GM21825 (cell line): ENCODE results near the gene CD69.

ENCODE experiments used
- ATAC-seq: cut with Tn5 transposase; IDR thresholded peaks from one replicate; pipeline ENCODE4 v1.9.1; 2021; ENCODE audit warnings: mild to moderate bottlenecking, moderate library complexity; ENCODE audit not compliant: unreplicated experiment

CD69 gene

GRCh38 chr12:9782547-9783382 is 22.1 kb upstream of the CD69 start:
- ATAC-seq, result no peak

GRCh38 chr12:9781360-9781759 is 20.7 kb upstream of the CD69 start:
- no peak for ATAC-seq

GRCh38 chr12:9779209-9779608 is 18.5 kb upstream of the CD69 start:
- ATAC-seq, result no peak

GRCh38 chr12:9776781-9777180 is 16.1 kb upstream of the CD69 start:
- ATAC-seq, result no peak

GRCh38 chr12:9773216-9773877 is 12.6 kb upstream of the CD69 start:
- no peak for ATAC-seq

- ATAC-seq, result no peak
Observed at GRCh38 chr12:9763025-9763424, 2.3 kb upstream of the CD69 start.

- ATAC-seq, result no peak
Observed at GRCh38 chr12:9762369-9762768, 1.7 kb upstream of the CD69 start.

GRCh38 chr12:9761419-9761781 is 699 bp upstream of the CD69 start:
- ATAC-seq, result no peak

GRCh38 chr12:9760120-9760519 is 581 bp downstream of the CD69 start:
- ATAC-seq, result no peak

GRCh38 chr12:9759694-9760093 is 1.0 kb downstream of the CD69 start:
- ATAC-seq, result no peak

GRCh38 chr12:9758119-9758518 is 2.6 kb downstream of the CD69 start:
- no peak for ATAC-seq

GRCh38 chr12:9757433-9758025 is 3.2 kb downstream of the CD69 start:
- no peak for ATAC-seq

- ATAC-seq, result no peak
Observed at GRCh38 chr12:9756706-9757105, 4.0 kb downstream of the CD69 start.

- no peak for ATAC-seq
Observed at GRCh38 chr12:9756170-9756569, 4.5 kb downstream of the CD69 start.

GRCh38 chr12:9755567-9755966 is 5.1 kb downstream of the CD69 start:
- no peak for ATAC-seq

GRCh38 chr12:9755035-9755434 is 5.7 kb downstream of the CD69 start:
- no peak for ATAC-seq

- ATAC-seq, result no peak
Observed at GRCh38 chr12:9754099-9754927, 6.4 kb downstream of the CD69 start.

- ATAC-seq, result no peak
Observed at GRCh38 chr12:9753498-9753897, 7.2 kb downstream of the CD69 start.

GRCh38 chr12:9753073-9753472 is 7.6 kb downstream of the CD69 start:
- ATAC-seq, result no peak

- no peak for ATAC-seq
Observed at GRCh38 chr12:9752145-9752933, 8.4 kb downstream of the CD69 start.
